WTC11 (cell line): ENCODE results near the gene POPDC3.

Experiments
- CTCF ChIP-seq: fragments of 200-600 bp; IDR thresholded peaks from 2 replicates; pipeline ENCODE4 v1.8.0; 2022; ENCODE audit warnings: antibody characterized with exemption
- E2F4 ChIP-seq: sonication (generic); formaldehyde crosslinking; IDR thresholded peaks from 2 replicates; pipeline ENCODE4 v1.8.1; 2022; ENCODE audit warnings: low read depth, mild to moderate bottlenecking, moderate library complexity, missing genetic modification reagents, borderline replicate concordance
- IRF2 ChIP-seq: sonication (generic); formaldehyde crosslinking; IDR thresholded peaks from 2 replicates; pipeline ENCODE4 v1.8.0; 2022; ENCODE audit warnings: low read depth, missing genetic modification reagents, borderline replicate concordance
- MAX ChIP-seq: sonication (generic); formaldehyde crosslinking; IDR thresholded peaks from 2 replicates; pipeline ENCODE4 v1.8.0; 2022; ENCODE audit warnings: mild to moderate bottlenecking, missing genetic modification reagents
- NR2C2 ChIP-seq: sonication (generic); formaldehyde crosslinking; IDR thresholded peaks from 2 replicates; pipeline ENCODE4 v1.8.0; 2022; ENCODE audit warnings: mild to moderate bottlenecking, missing genetic modification reagents
- PRRX2 ChIP-seq: fragments of 250-450 bp; sonication (Bioruptor Pico); IDR thresholded peaks from 2 replicates; pipeline ENCODE4 v1.8.0; 2021; ENCODE audit warnings: mild to moderate bottlenecking
- SMAD3 ChIP-seq: sonication (generic); formaldehyde crosslinking; IDR thresholded peaks from 2 replicates; pipeline ENCODE4 v1.8.0; 2022; ENCODE audit warnings: missing genetic modification reagents, mild to moderate bottlenecking, borderline replicate concordance
- TCF7 ChIP-seq: sonication (generic); formaldehyde crosslinking; IDR thresholded peaks from 2 replicates; pipeline ENCODE4 v1.8.0; 2022; ENCODE audit warnings: mild to moderate bottlenecking, low read depth, missing genetic modification reagents, moderate library complexity
- USF2 ChIP-seq: sonication (generic); formaldehyde crosslinking; IDR thresholded peaks from 2 replicates; pipeline ENCODE4 v1.8.1; 2023; ENCODE audit warnings: mild to moderate bottlenecking, missing genetic modification reagents, moderate library complexity
- ZBTB21 ChIP-seq: sonication (generic); formaldehyde crosslinking; IDR thresholded peaks from 2 replicates; pipeline ENCODE4 v1.8.1; 2023; ENCODE audit warnings: mild to moderate bottlenecking, missing genetic modification reagents, borderline replicate concordance
- ZNF281 ChIP-seq: sonication (generic); formaldehyde crosslinking; IDR thresholded peaks from 2 replicates; pipeline ENCODE4 v1.8.0; 2023; ENCODE audit warnings: mild to moderate bottlenecking, missing genetic modification reagents
- ZSCAN18 ChIP-seq: fragments of 250-450 bp; sonication (Bioruptor Pico); IDR thresholded peaks from 2 replicates; pipeline ENCODE4 v2.1.2; 2022; ENCODE audit warnings: mild to moderate bottlenecking, moderate library complexity

- no peak for TF ChIP-seq CTCF
- TF ChIP-seq IRF2 (CRISPR knock-in tag), result no peak
- TF ChIP-seq TCF7, result no peak
- no peak for TF ChIP-seq MAX
- TF ChIP-seq PRRX2, result no peak
- no peak for TF ChIP-seq NR2C2
- no peak for TF ChIP-seq USF2
- TF ChIP-seq SMAD3 (CRISPR knock-in tag), result no peak
- no peak for TF ChIP-seq ZBTB21 (CRISPR knock-in tag)
- no peak for TF ChIP-seq ZNF281 (CRISPR knock-in tag)
- TF ChIP-seq ZSCAN18 (CRISPR knock-in tag), result no peak
- no peak for TF ChIP-seq E2F4 (CRISPR knock-in tag)
Observed at GRCh38 chr6:105209950-105210706, 30.3 kb upstream of the POPDC3 start.
